ENCODE data around the gene FARS2. TPM values are rescaled to one million over a fixed set of nuclear protein-coding genes. Genes with fewer than 3 reads are reported as not detected.

FARS2 gene
- polyA plus RNA-seq, 1 donor from 2014 or later = 11.9 TPM

DNA sequence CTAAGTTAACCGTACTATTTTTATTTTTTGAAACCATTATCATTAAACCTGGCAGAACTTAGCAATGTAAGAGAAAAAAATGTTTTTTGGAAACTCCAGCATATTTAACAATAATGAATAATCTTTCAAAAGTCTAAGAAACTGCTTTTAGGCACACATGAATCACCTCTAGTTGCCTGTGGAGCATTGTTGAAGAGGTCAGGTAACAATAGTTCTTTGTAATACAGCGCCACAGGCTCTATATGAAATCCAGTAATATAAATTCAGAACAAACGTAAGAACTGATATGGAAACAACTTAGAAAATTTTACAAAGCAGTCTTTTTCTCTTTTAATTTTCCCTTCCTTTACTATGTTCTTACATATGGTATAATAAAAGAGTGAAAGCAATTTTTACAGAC is 10.9 kb upstream of the FARS2 start:
- H3K79me2 ChIP-seq (replicated peaks; ENCODE audit: insufficient read depth, low read length) = no peaks in the 10 kb centered on the region
- no peak for TF ChIP-seq POLR2AphosphoS5 (IDR thresholded peaks at IDR 0.05)
- no peak for TF ChIP-seq TAF1 (IDR thresholded peaks at IDR 0.05; ENCODE audit: low read depth)
- TF ChIP-seq, protein P1, sequence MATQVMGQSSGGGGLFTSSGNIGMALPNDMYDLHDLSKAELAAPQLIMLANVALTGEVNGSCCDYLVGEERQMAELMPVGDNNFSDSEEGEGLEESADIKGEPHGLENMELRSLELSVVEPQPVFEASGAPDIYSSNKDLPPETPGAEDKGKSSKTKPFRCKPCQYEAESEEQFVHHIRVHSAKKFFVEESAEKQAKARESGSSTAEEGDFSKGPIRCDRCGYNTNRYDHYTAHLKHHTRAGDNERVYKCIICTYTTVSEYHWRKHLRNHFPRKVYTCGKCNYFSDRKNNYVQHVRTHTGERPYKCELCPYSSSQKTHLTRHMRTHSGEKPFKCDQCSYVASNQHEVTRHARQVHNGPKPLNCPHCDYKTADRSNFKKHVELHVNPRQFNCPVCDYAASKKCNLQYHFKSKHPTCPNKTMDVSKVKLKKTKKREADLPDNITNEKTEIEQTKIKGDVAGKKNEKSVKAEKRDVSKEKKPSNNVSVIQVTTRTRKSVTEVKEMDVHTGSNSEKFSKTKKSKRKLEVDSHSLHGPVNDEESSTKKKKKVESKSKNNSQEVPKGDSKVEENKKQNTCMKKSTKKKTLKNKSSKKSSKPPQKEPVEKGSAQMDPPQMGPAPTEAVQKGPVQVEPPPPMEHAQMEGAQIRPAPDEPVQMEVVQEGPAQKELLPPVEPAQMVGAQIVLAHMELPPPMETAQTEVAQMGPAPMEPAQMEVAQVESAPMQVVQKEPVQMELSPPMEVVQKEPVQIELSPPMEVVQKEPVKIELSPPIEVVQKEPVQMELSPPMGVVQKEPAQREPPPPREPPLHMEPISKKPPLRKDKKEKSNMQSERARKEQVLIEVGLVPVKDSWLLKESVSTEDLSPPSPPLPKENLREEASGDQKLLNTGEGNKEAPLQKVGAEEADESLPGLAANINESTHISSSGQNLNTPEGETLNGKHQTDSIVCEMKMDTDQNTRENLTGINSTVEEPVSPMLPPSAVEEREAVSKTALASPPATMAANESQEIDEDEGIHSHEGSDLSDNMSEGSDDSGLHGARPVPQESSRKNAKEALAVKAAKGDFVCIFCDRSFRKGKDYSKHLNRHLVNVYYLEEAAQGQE (IDR thresholded peaks at IDR 0.05; ENCODE audit: borderline replicate concordance) = no peak
- TF ChIP-seq SMC3 (conservative IDR thresholded peaks at IDR 0.05; ENCODE audit: poor library complexity) = no peak
- TF ChIP-seq EZH2 (IDR thresholded peaks at IDR 0.05; ENCODE audit: borderline replicate concordance, insufficient read depth, low read length, poor library complexity, severe bottlenecking) = no peak
- TF ChIP-seq MXI1 (conservative IDR thresholded peaks at IDR 0.05; ENCODE audit: poor library complexity, severe bottlenecking) = no peak
- TF ChIP-seq RAD21 (conservative IDR thresholded peaks at IDR 0.05) = no peak
- no peak for TF ChIP-seq EP300 (conservative IDR thresholded peaks at IDR 0.05; ENCODE audit: poor library complexity, severe bottlenecking)
- no peak for TF ChIP-seq CTCF (IDR thresholded peaks at IDR 0.05; ENCODE audit: poor library complexity, severe bottlenecking)

DNA sequence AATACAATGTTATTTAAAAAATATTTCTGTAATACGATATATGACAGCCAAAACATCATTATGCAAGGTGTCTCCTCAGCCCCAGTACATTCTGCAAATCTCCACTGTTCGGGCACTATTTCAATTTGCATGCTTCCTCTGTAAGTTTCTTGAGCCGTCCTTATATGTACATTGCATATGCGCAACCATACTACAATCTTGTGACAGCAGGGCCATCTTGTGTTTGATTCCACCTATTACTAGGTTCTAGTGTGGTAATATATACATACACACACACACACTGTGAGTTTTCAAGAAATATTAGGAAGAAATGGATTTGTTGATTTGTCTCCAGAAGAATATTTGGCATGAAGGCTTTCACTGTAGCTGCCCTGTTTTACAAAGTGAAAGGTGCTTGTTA is 10.4 kb upstream of the FARS2 start:
- no peaks in the 10 kb centered on the region for H3K79me2 ChIP-seq (replicated peaks; ENCODE audit: insufficient read depth, low read length)
- H3K36me3 ChIP-seq (ENCODE audit: insufficient read depth, low read length) = no peaks in the 10 kb centered on the region
- H3K9me3 ChIP-seq (ENCODE audit: low read length) = no peaks in the 10 kb centered on the region
- H3K9me2 ChIP-seq (ENCODE audit: insufficient read depth, low read length) = no peaks in the 10 kb centered on the region
- no peak overlapping the region for H3K4me2 ChIP-seq (ENCODE audit: low read length)
- no peak overlapping the region for H2AFZ ChIP-seq (ENCODE audit: low read depth, low read length)
- TF ChIP-seq SMC3 (conservative IDR thresholded peaks at IDR 0.05; ENCODE audit: poor library complexity) (no peak), CTCF (IDR thresholded peaks at IDR 0.05; ENCODE audit: poor library complexity, severe bottlenecking) (no peak), EZH2 (IDR thresholded peaks at IDR 0.05; ENCODE audit: borderline replicate concordance, insufficient read depth, low read length, poor library complexity, severe bottlenecking) (no peak), MXI1 (conservative IDR thresholded peaks at IDR 0.05; ENCODE audit: poor library complexity, severe bottlenecking) (no peak), POLR2AphosphoS5 (IDR thresholded peaks at IDR 0.05) (no peak), RAD21 (conservative IDR thresholded peaks at IDR 0.05) (no peak), TAF1 (IDR thresholded peaks at IDR 0.05; ENCODE audit: low read depth) (no peak), EP300 (conservative IDR thresholded peaks at IDR 0.05; ENCODE audit: poor library complexity, severe bottlenecking) (no peak)
- TF ChIP-seq, protein P1 (IDR thresholded peaks at IDR 0.05; ENCODE audit: borderline replicate concordance) = no peak
- no peak overlapping the region for H3K27ac ChIP-seq (ENCODE audit: low read length)
- H3K27me3 ChIP-seq (ENCODE audit: insufficient read depth, low read depth, low read length) = no peaks in the 10 kb centered on the region
- H3K9ac ChIP-seq (ENCODE audit: low read length) = no peak overlapping the region
- no peak overlapping the region for H3K4me3 ChIP-seq (ENCODE audit: low read length)
- H4K20me1 ChIP-seq (ENCODE audit: insufficient read depth) = no peaks in the 10 kb centered on the region
- no peaks in the 10 kb centered on the region for H3F3A ChIP-seq (ENCODE audit: insufficient read depth, low read length, poor library complexity, severe bottlenecking)

More for the DNA sequence above, 10.9 kb upstream of the FARS2 start:
- no peaks in the 10 kb centered on the region for H3F3A ChIP-seq (ENCODE audit: insufficient read depth, low read length, poor library complexity, severe bottlenecking)
- H3K9me3 ChIP-seq (ENCODE audit: low read length) = no peaks in the 10 kb centered on the region
- H3K4me3 ChIP-seq (ENCODE audit: low read length) = no peak overlapping the region
- H3K4me2 ChIP-seq (ENCODE audit: low read length) = no peak overlapping the region
- no peak overlapping the region for H2AFZ ChIP-seq (ENCODE audit: low read depth, low read length)
- no peak overlapping the region for H3K27ac ChIP-seq (ENCODE audit: low read length)
- no peaks in the 10 kb centered on the region for H3K27me3 ChIP-seq (ENCODE audit: insufficient read depth, low read depth, low read length)
- H3K9me2 ChIP-seq (ENCODE audit: insufficient read depth, low read length) = no peaks in the 10 kb centered on the region
- H4K20me1 ChIP-seq (ENCODE audit: insufficient read depth) = no peaks in the 10 kb centered on the region
- no peaks in the 10 kb centered on the region for H3K36me3 ChIP-seq (ENCODE audit: insufficient read depth, low read length)
- no peak overlapping the region for H3K9ac ChIP-seq (ENCODE audit: low read length)
